ENCODE measurements around the gene NMNAT2. TPM values are rescaled to one million over a fixed set of nuclear protein-coding genes. Genes with fewer than 3 reads are reported as not detected.

The NMNAT2 gene
- total RNA-seq, 1 donor from 2014 or later: 0.68 TPM

GRCh38 chr1:183235503-183235902, 182.7 kb downstream of the NMNAT2 start:
- no peak for DNase-seq

DNA sequence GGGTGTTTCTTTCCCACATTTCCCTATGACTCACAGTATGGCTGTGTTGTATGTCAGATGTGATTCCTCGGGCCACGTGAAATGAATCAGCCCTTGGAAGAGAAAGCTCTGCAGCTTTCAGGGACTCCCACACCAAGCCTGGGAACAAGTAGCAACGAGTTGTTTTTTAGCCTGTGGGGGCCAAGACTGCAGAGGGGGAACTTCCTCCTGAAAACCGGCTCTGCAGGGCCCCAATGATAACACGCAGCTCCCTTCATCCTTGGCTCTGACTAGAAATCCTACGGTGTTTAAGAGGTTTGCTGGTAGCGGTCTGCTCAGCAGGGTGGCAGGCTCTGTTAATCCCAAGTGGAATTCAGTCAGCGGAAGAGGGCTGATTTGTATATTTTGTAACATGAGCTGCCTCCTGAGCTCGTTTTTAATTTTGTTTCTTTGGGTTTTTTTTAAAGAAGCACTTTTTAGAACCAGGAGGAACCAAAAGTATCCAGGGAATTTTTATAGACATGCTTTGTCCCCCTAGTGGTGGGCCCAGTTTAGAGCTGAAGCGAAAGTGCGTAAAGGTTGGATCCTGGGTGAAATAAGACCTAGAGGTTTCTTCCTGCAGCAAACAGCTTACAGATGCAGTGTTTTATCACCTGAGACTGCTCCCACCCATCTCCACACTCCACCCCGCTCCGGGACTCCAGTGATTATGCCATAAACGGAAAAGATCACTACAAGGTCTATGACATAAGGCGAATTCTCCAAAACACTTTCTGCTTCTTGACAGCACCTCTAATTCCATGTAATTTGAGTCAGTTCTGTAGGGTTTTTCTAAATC, 183.3 kb downstream of the NMNAT2 start:
- peak; percentile 97 for DNase-seq

DNA sequence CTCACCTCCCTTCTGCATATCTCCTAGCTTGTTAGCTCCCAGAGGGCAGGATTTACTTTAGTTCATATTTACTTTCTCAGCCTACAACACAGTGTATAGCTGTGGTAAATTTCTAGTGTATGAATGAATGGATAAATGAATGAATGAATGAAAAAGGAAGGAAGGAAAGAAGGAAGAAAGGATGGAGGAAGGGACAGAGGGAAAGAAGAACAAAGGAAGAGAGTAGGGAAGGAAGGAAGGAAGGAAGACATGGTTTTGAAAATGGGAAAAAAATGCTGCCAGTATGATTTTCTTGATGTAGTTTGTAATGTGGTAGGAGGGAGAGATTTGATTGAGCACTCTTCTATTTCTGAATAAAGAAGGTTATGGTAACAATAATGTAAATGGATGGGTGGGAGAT, 185.1 kb downstream of the NMNAT2 start:
- DNase-seq: no peak

GRCh38 chr1:183231545-183231944, 186.6 kb downstream of the NMNAT2 start:
- DNase-seq: no peak

DNA sequence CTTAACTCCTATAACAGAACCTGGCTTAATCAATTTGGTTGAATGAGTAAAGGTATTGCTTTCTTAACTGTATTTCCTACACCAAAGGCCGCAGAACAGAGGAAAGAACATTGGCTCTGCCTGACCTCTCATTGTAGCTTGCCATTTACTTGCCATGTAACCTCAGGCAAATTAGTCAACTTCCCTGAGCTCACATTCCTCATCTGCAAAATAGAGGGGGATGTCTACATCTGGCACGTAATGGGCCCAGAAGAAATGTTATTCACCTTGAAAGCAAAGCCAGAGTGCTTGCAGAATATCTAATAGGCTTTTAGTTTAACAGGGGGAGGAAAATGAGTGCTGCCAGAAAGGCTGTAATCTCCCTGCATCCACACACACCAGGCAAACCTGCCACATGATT, 187.8 kb downstream of the NMNAT2 start:
- peak; percentile 84 for DNase-seq

DNA sequence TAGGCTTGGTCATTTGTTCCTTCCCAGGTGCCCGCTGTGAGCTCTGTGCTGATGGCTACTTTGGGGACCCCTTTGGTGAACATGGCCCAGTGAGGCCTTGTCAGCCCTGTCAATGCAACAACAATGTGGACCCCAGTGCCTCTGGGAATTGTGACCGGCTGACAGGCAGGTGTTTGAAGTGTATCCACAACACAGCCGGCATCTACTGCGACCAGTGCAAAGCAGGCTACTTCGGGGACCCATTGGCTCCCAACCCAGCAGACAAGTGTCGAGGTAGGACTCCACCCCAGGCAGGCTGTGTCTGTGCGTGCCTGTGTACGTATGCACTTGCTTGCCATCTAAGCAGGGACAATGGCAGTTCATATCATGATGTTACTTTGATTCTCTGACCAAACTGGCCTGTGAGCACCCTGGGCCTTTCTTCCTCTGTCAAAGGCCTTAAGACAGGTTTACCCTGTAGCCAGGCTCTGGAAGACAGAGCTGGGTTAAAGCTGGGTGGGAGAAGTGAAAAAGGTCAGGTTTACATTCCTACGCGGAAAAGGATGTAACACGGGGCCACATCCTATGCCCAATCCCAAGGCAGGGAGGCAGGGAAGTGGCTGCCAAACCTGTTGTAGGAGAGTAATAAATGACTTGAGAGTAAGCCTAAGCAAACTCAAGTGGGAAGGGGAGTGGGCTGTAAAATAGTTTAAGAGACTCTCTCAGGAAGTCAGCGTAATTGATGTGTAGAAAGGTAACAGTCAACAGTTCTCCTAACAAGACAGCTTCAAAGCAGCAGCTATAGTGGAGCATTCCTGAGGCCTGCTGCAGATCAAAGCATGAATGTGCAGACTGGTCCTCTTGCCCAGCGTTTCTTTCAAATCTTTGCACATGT, 189.6 kb downstream of the NMNAT2 start:
- no peak for DNase-seq

- DNase-seq: peak; percentile 72
These were observed 190.5 kb downstream of the NMNAT2 start for GRCh38 chr1:183227422-183228346.

- DNase-seq: no peak
These were observed 191.2 kb downstream of the NMNAT2 start for GRCh38 chr1:183226963-183227362.

DNA sequence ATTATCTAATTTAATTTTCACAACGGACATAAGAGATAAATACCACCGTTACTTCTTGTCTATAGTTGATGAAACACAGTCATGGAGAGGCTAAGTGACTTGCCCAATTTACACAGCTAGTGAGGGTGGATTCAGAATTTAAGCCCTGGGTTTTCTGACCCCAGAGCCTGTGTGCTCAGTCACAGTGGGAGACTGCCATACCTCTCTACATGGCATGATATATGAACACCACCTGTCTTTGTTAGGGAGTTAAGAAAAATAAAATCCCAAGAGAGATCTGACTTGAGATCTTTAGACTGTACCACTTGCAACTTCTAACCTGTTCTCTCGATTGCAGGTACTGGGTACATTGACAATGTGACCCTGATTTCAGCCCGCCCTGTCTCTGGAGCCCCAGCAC, 191.8 kb downstream of the NMNAT2 start:
- no peak for DNase-seq

- no peak for DNase-seq
These were observed 194.7 kb downstream of the NMNAT2 start for GRCh38 chr1:183223467-183223866.

DNA sequence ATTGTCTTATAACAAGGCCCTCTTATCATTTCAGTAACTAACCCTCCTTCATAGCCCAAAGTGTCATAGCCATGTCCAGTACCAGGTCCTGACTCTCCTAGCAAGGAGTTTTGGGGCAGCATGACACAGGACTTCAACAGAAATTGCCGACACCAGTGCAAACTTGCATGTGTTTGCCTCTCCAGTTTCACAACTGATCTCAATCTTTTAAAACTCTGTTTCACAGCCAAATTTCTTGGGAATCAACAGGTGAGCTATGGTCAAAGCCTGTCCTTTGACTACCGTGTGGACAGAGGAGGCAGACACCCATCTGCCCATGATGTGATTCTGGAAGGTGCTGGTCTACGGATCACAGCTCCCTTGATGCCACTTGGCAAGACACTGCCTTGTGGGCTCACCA, 195.3 kb downstream of the NMNAT2 start:
- no peak for DNase-seq

- no peak for DNase-seq
These were observed 198.6 kb downstream of the NMNAT2 start for GRCh38 chr1:183219616-183220009.

DNA sequence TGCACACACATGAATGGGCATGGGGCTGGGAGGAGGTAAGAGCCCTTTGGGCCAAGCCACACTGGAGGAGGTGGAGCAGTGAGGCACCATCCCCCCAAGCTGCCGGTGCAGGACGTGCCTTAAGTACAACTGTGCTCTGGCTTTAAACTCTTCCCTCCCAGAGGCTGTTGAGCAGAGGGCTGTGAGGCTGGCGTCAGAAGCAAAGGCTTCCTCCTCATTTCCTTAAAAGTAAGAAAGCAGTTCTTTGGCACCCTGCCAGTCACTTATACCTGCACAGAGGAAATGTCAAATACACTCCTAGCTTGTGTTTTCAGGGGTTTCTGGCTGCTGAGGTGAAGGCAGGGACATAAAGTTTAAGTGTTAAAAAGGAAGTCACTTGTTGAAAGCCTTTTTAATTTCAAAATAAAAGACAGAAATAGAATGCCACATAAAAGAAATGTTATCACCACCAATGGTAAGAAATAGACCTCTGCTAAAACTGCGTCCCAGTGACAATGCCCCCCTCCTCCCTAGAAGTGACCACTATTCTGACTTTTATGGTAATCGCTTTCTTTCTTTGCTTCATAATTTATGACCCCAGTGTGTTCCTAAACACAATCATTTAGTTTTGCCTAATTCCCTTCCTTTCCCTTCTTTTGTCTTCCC, 199.1 kb downstream of the NMNAT2 start:
- peak; percentile 73 for DNase-seq

DNA sequence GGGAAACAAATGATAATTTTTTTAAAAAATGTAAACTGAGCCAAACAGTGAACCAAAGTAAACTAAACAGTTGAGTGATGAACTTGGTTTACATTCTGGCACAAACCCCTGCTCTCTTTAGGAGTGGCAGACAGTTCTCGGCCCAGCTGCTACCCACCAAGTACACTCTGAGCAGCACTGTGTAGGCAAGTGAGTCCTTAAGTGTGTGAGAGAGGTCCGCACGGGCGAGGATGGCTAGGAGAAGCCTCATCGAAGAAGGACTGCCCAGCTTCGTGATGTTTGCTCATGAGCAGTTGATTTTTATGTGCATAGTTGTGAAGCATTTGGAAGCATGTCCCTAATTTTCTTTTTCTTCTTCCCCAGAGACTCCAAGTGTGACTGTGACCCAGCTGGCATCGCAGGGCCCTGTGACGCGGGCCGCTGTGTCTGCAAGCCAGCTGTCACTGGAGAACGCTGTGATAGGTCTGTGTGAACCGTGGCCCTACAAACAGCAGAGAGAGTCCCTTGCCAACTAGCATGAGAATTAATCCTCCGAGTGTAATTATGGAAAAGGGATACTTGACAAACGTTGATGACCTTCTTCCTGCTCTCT, 200.1 kb downstream of the NMNAT2 start:
- DNase-seq: no peak

DNA sequence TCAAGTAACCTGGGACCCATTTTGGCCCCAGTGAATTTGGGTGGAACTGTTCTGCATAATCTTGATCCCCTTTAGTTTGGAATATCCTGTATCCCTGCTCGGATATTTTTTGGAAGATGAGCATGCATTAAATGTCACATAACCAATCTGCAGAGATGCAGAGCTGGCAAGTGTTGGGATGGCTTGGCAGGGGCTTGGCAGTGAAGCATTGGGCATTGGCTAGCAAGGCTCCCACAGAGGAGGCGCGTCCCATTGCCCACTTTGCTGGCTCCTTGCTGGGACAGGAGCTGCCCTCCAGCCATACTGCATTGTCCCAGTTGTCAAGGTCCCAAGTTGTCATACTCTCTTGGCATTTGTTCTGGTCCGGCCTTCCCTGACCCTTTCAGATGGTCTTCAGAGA, 202.2 kb downstream of the NMNAT2 start:
- DNase-seq: no peak

DNA sequence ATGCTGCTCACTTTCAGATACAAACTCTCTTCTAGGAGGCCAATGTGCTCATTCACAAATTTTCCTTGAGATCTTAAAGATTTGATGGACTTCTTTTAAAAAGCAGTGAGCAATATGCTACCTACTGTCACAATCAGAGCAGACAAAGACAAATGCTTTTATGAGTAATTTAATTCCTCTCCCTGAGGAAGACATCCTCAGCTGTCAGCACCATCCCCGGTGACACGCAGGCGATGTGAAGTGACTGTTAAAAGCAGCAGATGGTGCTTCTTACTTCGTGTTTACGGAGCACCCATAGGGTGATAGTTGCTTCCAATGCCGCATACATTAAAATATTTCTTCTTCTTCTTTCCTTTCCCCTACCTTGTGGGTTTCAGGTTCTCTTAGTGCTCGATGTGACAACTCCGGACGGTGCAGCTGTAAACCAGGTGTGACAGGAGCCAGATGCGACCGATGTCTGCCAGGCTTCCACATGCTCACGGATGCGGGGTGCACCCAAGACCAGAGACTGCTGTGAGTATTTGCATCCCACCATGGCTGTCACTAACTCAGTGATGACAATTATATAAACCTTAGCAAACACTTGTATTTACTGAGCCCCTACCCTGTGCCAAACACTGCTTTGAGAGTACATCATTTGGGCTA, 203.0 kb downstream of the NMNAT2 start:
- DNase-seq: no peak

- DNase-seq: no peak
These were observed 203.9 kb downstream of the NMNAT2 start for GRCh38 chr1:183214021-183214970.

GRCh38 chr1:183212870-183213269, 205.3 kb downstream of the NMNAT2 start:
- no peak for DNase-seq

DNA sequence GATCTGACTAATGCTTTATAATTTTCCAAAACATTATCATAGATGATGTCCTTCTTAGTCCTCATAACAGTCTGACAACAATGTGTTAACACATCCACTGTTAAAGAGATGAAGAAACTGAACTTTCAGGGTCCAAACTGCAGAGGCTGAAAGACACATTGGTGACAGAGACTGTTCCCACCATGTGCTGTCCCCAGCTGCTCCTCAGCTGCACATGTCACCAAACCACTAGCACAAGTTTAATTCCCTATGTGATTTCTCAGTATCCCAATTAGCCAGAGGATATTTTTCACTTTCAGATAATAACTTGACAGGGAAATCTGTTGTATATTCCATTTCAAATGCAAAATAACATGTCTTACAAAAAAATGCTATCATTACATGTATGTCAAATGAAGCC, 207.5 kb downstream of the NMNAT2 start:
- DNase-seq: no peak

- peak; percentile 55 for DNase-seq
These were observed 208.5 kb downstream of the NMNAT2 start for GRCh38 chr1:183209533-183210158.

Measured in dermis blood vessel endothelial cell (primary cell).